NCI-H1694 treated with DMSO at 0.1 percent for 48 hours (cell line): ENCODE results near the gene SCAP.

ENCODE experiments used
- DNase-seq: peaks from one replicate; lab custom pipeline; 2025; lab: John Stamatoyannopoulos, UW

SCAP gene

GRCh38 chr3:47431225-47431624 lies 44.5 kb downstream of the SCAP start:
- DNase-seq, result no peak

- no peak for DNase-seq
Measured at GRCh38 chr3:47430606-47431005, 45.1 kb downstream of the SCAP start.

GRCh38 chr3:47429476-47430270 lies 46.1 kb downstream of the SCAP start:
- DNase-seq, result no peak

DNA sequence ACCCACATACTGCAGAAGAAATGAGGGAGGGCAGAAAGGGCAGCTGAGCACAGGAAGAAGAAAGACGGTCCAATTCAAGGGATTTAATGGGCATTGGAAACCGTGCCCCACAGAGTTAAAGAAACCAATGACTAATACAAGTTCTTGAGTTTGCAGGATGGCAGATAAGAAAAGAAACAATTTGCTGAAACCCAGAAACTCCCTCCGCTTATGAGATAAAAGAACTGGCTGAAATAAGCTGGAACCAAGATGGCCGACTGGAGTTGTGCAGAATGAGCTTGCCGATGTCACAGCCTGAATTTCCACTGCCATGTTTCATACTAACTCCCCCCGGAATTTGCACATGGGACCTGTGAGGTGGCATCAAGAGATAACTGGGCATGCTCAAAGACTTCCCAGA lies 47.1 kb downstream of the SCAP start:
- no peak for DNase-seq

- no peak for DNase-seq
Measured at GRCh38 chr3:47427866-47428265, 47.9 kb downstream of the SCAP start.

DNA sequence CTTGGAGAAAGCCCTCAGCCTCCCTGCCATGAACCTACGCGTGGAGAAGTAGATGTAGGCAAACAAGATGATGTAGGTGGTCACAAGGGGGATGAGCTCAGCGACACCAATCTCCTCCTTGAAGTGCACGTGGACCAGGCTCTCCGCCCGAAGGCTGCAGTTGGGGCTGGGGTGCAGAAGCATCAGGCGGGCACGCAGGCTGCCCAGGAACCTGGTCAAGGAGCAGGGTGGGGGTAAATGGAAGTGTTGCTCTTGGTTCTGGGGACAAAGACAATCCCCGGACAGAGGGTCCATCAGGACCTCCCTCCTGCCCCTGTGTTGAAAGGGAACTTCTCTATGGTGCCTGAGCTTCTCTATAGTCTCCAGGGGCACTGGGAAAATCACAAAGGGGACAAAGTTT lies 49.8 kb downstream of the SCAP start:
- no peak for DNase-seq

- no peak for DNase-seq
Measured at GRCh38 chr3:47425383-47425778, 50.4 kb downstream of the SCAP start.

GRCh38 chr3:47424434-47425382 lies 51.0 kb downstream of the SCAP start:
- DNase-seq, result no peak

GRCh38 chr3:47423548-47424145 lies 52.1 kb downstream of the SCAP start:
- no peak for DNase-seq

DNA sequence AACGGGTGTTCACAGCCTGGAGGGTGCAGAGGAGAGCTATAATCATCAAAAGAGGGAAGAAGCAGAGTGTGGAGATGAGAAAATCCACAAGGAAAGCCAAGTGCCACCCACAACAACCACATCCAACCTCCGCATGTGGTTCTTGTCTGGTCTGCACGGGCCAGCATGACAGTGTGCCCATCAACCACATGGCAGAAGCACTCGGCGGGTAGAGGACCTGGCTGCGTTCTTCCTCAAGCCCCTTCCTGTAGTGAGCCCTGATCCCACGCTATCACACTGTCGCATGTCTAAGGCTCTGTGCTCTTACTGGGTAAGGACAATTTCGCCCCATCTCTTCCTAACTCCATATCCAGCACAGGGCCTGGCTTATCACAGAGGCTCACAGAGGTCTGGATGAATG lies 53.0 kb downstream of the SCAP start:
- DNase-seq, result no peak

GRCh38 chr3:47421741-47422649 lies 53.7 kb downstream of the SCAP start:
- DNase-seq, result no peak

- DNase-seq, result peak; percentile 46
Measured at GRCh38 chr3:47420511-47421484, 54.9 kb downstream of the SCAP start.

- DNase-seq, result no peak
Measured at GRCh38 chr3:47420044-47420430, 55.7 kb downstream of the SCAP start.

- DNase-seq, result no peak
Measured at GRCh38 chr3:47419083-47420043, 56.4 kb downstream of the SCAP start.

DNA sequence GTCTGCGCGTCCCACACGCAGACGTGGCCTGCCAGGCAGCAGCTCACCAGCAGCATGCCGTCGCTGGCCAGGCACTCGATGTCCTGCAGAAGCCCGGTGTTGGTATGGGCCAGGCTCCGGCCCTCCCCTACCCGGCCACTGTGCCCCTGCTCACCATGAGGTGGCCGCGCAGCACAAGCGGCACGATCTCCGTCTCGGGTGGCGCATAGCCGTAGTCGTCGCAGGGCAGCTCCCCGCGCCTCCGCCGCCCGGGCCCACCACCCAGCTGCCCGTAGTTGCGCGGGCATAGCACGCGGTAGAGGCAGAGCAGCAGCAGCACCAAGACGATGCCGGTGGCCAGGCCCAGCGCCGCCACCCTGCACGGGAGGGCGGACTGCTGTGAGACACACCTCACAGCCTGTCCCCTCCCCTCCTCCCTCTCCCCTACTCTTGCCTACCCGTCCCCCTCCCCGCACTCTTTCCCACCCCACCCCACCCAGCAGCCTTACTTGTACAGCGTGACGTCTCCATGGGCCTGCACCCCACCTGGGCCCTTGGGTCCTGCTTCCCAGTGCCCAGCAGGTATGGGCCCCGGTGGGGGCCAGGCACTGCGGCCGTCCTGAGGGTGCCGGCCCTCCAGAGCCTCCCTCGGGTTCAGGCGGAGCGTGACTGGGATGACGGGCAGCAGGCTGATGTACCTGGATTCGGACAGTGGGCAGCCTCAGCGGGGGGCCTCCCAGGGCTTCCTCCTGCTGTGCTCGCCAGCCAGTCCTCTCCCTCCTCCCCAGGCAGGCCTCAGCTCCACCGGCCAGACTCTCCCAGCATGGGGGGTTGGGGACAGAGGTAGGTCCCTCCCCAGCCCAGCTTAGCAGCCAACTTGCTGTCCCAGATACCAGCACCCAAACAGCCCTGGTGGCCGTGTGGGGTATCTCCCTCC lies 57.3 kb downstream of the SCAP start:
- DNase-seq, result no peak

GRCh38 chr3:47416041-47416440 lies 59.7 kb downstream of the SCAP start:
- DNase-seq, result no peak

- DNase-seq, result no peak
Measured at GRCh38 chr3:47414666-47415587, 60.8 kb downstream of the SCAP start.
